Psoas muscle (tissue), 8 donors: ENCODE data around the gene CXorf65. TPM values are rescaled to one million over a fixed set of nuclear protein-coding genes. Genes with fewer than 3 reads are reported as not detected.

Experiments used
- ATAC-seq, 4 donors: fragments of 200-7000 bp; cut with Tn5 transposase; one replicate each; pipeline ENCODE4 v1.9.1; 2020; ENCODE audit warnings: moderate library complexity in 3 of 4, mild to moderate bottlenecking in 2 of 4
- DNase-seq, 2 donors: peaks; one replicate each; pipeline ENCODE4 v3.0.0-alpha.2; 2020
- H3K27ac ChIP-seq: fragments of 200-600 bp; one replicate; pipeline ENCODE4 v1.8.0; 2022
- H3K27me3 ChIP-seq, 3 donors: fragments of 200-600 bp in 1 of 3; one replicate each; pipeline versions ENCODE4 v1.6.1 to v1.8.0; 2013 to 2022; ENCODE audit warnings: low read length in 2 of 3, mild to moderate bottlenecking in 2 of 3, moderate library complexity in 1 of 3; ENCODE audit not compliant: insufficient read depth in 3 of 3
- H3K36me3 ChIP-seq, 2 donors: fragments of 200-600 bp in 1 of 2; one replicate each; pipeline versions ENCODE4 v1.6.1 to v1.8.0; 2013 to 2022; ENCODE audit warnings: low read depth in 1 of 2, mild to moderate bottlenecking in 1 of 2, moderate library complexity in 1 of 2; ENCODE audit not compliant: insufficient read depth in 1 of 2
- H3K4me1 ChIP-seq: fragments of 200-600 bp; one replicate; pipeline ENCODE4 v1.8.0; 2022
- H3K4me3 ChIP-seq: fragments of 200-600 bp; one replicate; pipeline ENCODE4 v1.8.0; 2022; ENCODE audit warnings: mild to moderate bottlenecking
- H3K9me3 ChIP-seq: fragments of 200-600 bp; one replicate; pipeline ENCODE4 v1.8.0; 2022
- CTCF ChIP-seq: fragments of 200-600 bp; IDR thresholded peaks from one replicate; pipeline ENCODE4 v1.8.0; 2022; ENCODE audit warnings: antibody characterized with exemption
- WGBS, 3 donors: extraction: QIAGEN DNeasy Blood & Tissue Kit; methylation state at CpG; one replicate each; pipeline versions ENCODE4 v1.1.6 to v1.1.7; 2013; 5-methylcytosine and 5-hydroxymethylcytosine counted together
- intact Hi-C, 2 donors: fragments of 100-400 bp; cut with DNase I; formaldehyde crosslinking; loops; one replicate each; pipeline versions ENCODE4 v1.11.0 to v1.14.2; 2022
- polyA plus RNA-seq, 3 donors: library from polyadenylated mRNA; stranded (reverse); fragments of 200-250 nt; gene quantifications; one replicate each; pipeline ENCODE4 v1.2.3, GENCODE V29; 2013
- total RNA-seq, 4 donors: library from RNA; stranded (reverse); fragmentation: NEBNext Ultra II Directional in 2 of 4; extraction: Animal tissue kit (Norgen Biotek cat#: 25700) in 2 of 4; gene quantifications; one replicate each; pipeline versions ENCODE4 v1.2.1 to v1.2.4, GENCODE V29; 2021 to 2023
- donor health status: healthy with polysubstance abuse.
- donor health status: DM: no; HTN: no; CAD: no; lungs with moderate emphysema.
- donor health status: Bipolar disorder and iron deficiency.
- donor health status: healthy.
- donor health status: DM: yes; HTN: yes; CAD: no.
- donor health status: DM: no; HTN: no; CAD: no.
- donor health status: DM: no; HTN: no; CAD: no.
- donor health status: DM: yes; HTN: yes; CAD: no.

Gene CXorf65
- total and polyA plus RNA-seq, 7 donors = not detected

- Histone ChIP-seq H3K9me3 (no peaks in the 10 kb centered on the region), H3K36me3 (no peaks in the 10 kb centered on the region), H3K27me3 (no peaks in the 10 kb centered on the region), H3K4me1 (no peaks in the 10 kb centered on the region), H3K27ac (no peak within 1 kb of the TSS), H3K4me3 (no peak within 1 kb of the TSS)
- ATAC-seq (no peak), DNase-seq (no peak)
- intact Hi-C loops = no loop called here
- 44 to 60% (median 51%) methylated on average over 8 of the region's 8 CpGs for WGBS, 3 donors
- no peak for TF ChIP-seq CTCF
Measured at GRCh38 chrX:71111141-71111843, 4.8 kb upstream of the CXorf65 start, which contains the start of gene IL2RG. Gene IL2RG (minus strand): TSS chrX:71111577. CDS start chrX:71111539, 38 bp downstream.

- DNase-seq = no peak
- no peak for TF ChIP-seq CTCF
- Histone ChIP-seq H3K4me1 (no peaks in the 10 kb centered on the region), H3K36me3 (no peaks in the 10 kb centered on the region), H3K27ac (no peak overlapping the region), H3K4me3 (no peak overlapping the region), H3K27me3 (no peaks in the 10 kb centered on the region), H3K9me3 (no peaks in the 10 kb centered on the region)
- intact Hi-C loops = no loop called here
- no peak for ATAC-seq
- 82 to 96% (median 91%) methylated on average over 6 of the region's 6 CpGs for WGBS, 3 donors
Measured at GRCh38 chrX:71109051-71109450, 2.5 kb upstream of the CXorf65 start.

- ATAC-seq (no peak), DNase-seq (no peak)
- no peak for TF ChIP-seq CTCF
- H3K4me3 ChIP-seq = no peak overlapping the region
- H3K27ac ChIP-seq = no peak overlapping the region
- no peaks in the 10 kb centered on the region for H3K27me3 ChIP-seq
- H3K4me1 ChIP-seq = no peaks in the 10 kb centered on the region
- no peaks in the 10 kb centered on the region for H3K9me3 ChIP-seq
- WGBS, 3 donors = 28 to 51% (median 39%) methylated on average over 9 of the region's 9 CpGs
- intact Hi-C loops = no loop called here
- no peaks in the 10 kb centered on the region for H3K36me3 ChIP-seq
Measured at GRCh38 chrX:71107762-71108360, 1.3 kb upstream of the CXorf65 start.

- Histone ChIP-seq H3K36me3 (no peaks in the 10 kb centered on the region), H3K4me1 (no peaks in the 10 kb centered on the region), H3K27ac (no peak overlapping the region), H3K9me3 (no peaks in the 10 kb centered on the region), H3K4me3 (no peak overlapping the region), H3K27me3 (no peaks in the 10 kb centered on the region)
- TF ChIP-seq CTCF = no peak
- DNase-seq = no peak
- no peak for ATAC-seq
- intact Hi-C loops = no loop called here
- 65 to 74% (median 67%) methylated on average over 4 of the region's 4 CpGs for WGBS, 3 donors
Measured at GRCh38 chrX:71107245-71107644, 705 bp upstream of the CXorf65 start.
